Measurements from ENCODE around the gene PITPNM3.

DNA sequence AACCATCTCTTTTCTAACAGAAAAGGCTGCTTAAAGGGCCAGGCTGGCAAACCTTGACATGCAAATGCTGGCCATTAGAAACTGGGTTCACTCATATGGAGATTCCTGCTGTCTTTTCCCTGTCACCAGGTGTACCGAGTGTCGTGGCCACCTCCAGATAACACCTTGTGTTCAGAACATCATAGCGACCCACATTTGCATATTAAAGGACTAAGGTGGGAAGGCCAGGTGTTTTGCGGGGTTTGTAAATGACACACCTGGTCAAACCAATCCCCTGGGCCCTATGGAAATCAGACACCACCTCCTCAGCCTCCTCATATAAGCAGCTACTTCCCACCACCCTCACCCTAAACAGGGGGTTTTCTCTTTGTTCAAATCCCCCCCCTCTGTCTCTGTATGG lies 118.9 kb downstream of the PITPNM3 start:
- TF ChIP-seq RAD21 (conservative IDR thresholded peaks at IDR 0.05) = no peak
- TF ChIP-seq, protein P1, sequence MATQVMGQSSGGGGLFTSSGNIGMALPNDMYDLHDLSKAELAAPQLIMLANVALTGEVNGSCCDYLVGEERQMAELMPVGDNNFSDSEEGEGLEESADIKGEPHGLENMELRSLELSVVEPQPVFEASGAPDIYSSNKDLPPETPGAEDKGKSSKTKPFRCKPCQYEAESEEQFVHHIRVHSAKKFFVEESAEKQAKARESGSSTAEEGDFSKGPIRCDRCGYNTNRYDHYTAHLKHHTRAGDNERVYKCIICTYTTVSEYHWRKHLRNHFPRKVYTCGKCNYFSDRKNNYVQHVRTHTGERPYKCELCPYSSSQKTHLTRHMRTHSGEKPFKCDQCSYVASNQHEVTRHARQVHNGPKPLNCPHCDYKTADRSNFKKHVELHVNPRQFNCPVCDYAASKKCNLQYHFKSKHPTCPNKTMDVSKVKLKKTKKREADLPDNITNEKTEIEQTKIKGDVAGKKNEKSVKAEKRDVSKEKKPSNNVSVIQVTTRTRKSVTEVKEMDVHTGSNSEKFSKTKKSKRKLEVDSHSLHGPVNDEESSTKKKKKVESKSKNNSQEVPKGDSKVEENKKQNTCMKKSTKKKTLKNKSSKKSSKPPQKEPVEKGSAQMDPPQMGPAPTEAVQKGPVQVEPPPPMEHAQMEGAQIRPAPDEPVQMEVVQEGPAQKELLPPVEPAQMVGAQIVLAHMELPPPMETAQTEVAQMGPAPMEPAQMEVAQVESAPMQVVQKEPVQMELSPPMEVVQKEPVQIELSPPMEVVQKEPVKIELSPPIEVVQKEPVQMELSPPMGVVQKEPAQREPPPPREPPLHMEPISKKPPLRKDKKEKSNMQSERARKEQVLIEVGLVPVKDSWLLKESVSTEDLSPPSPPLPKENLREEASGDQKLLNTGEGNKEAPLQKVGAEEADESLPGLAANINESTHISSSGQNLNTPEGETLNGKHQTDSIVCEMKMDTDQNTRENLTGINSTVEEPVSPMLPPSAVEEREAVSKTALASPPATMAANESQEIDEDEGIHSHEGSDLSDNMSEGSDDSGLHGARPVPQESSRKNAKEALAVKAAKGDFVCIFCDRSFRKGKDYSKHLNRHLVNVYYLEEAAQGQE (IDR thresholded peaks at IDR 0.05; ENCODE audit: borderline replicate concordance) = no peak
- no peak for TF ChIP-seq POLR2AphosphoS5 (IDR thresholded peaks at IDR 0.05)
- TF ChIP-seq EP300 (conservative IDR thresholded peaks at IDR 0.05; ENCODE audit: poor library complexity, severe bottlenecking) = no peak
- TF ChIP-seq, protein P2, sequence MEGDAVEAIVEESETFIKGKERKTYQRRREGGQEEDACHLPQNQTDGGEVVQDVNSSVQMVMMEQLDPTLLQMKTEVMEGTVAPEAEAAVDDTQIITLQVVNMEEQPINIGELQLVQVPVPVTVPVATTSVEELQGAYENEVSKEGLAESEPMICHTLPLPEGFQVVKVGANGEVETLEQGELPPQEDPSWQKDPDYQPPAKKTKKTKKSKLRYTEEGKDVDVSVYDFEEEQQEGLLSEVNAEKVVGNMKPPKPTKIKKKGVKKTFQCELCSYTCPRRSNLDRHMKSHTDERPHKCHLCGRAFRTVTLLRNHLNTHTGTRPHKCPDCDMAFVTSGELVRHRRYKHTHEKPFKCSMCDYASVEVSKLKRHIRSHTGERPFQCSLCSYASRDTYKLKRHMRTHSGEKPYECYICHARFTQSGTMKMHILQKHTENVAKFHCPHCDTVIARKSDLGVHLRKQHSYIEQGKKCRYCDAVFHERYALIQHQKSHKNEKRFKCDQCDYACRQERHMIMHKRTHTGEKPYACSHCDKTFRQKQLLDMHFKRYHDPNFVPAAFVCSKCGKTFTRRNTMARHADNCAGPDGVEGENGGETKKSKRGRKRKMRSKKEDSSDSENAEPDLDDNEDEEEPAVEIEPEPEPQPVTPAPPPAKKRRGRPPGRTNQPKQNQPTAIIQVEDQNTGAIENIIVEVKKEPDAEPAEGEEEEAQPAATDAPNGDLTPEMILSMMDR (IDR thresholded peaks at IDR 0.05; ENCODE audit: poor library complexity, severe bottlenecking) = no peak
- no peak for TF ChIP-seq MXI1 (conservative IDR thresholded peaks at IDR 0.05; ENCODE audit: poor library complexity, severe bottlenecking)
